Mammary epithelial cell (primary cell): ENCODE results near the gene ARL1.

Experiments
- CTCF ChIP-seq, 2 donors: IDR thresholded peaks in 1 of 2; conservative IDR thresholded peaks in 1 of 2; 2 replicates each; pipeline ENCODE4 v1.5.1; 2011 to 2012; ENCODE audit warnings: inconsistent platforms in 2 of 2, low read length in 2 of 2, mild to moderate bottlenecking in 2 of 2, control low read depth in 1 of 2, low read depth in 1 of 2; ENCODE audit not compliant: insufficient read depth in 1 of 2; ENCODE audit errors: extremely low read depth in 1 of 2
- EZH2 ChIP-seq: IDR thresholded peaks from 2 replicates; pipeline ENCODE4 v1.6.1; 2012; ENCODE audit warnings: low read length, inconsistent platforms, borderline replicate concordance

GRCh38 chr12:101361455-101361854, 46.1 kb downstream of the ARL1 start:
- TF ChIP-seq CTCF (conservative IDR thresholded peaks at IDR 0.05 in 1 of 2, IDR thresholded peaks at IDR 0.05 in 1 of 2; ENCODE audit: extremely low read depth in 1 of 2, insufficient read depth in 1 of 2, low read depth in 1 of 2, low read length in 2 of 2), result no peak
- no peak for TF ChIP-seq EZH2
